ENCODE results near the gene FCHO1.

DNA sequence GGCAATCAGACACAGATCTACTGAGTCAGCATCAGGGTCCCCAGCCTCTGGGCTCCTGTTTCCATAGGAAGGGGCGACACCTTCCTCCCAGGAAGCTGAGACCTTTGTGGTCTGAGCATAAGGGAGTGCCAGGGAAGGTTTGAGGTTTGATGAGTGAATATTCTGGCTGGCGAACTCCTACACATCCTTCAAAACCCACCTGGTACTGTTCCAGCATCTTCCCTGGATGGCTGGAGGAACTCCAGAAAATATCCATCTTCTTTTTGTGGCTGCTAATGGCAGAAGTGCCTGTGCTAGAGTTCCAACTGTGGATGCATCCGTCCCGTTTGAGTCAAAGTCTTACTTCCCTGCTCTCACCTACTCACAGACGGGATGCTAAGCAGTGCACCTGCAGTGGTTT lies 60.8 kb downstream of the FCHO1 start:
- no peak for TF ChIP-seq POLR2A (IDR thresholded peaks at IDR 0.05)
- TF ChIP-seq, protein P1, sequence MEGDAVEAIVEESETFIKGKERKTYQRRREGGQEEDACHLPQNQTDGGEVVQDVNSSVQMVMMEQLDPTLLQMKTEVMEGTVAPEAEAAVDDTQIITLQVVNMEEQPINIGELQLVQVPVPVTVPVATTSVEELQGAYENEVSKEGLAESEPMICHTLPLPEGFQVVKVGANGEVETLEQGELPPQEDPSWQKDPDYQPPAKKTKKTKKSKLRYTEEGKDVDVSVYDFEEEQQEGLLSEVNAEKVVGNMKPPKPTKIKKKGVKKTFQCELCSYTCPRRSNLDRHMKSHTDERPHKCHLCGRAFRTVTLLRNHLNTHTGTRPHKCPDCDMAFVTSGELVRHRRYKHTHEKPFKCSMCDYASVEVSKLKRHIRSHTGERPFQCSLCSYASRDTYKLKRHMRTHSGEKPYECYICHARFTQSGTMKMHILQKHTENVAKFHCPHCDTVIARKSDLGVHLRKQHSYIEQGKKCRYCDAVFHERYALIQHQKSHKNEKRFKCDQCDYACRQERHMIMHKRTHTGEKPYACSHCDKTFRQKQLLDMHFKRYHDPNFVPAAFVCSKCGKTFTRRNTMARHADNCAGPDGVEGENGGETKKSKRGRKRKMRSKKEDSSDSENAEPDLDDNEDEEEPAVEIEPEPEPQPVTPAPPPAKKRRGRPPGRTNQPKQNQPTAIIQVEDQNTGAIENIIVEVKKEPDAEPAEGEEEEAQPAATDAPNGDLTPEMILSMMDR (IDR thresholded peaks at IDR 0.05): no peak

Measured in testis (tissue), 2 donors.